NCI-H446 (cell line): ENCODE measurements around the gene GGTA1.

Experiments used
- DNase-seq, 2 experiments: peaks; one replicate each; lab custom pipeline; 2025; lab: John Stamatoyannopoulos, UW

Gene GGTA1

DNA sequence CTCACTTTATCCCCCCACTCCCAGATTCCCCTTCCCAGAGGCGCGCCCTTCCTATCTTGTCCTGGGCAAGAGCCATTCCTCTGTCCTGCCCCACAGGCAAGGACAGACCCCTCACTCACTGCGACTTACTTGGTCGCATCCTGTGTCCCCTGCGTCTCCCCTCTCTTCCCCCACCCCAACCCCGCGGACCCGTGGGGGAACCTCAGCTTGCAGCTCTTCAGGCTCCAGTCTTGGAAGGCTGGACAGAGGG is 542 bp downstream of the GGTA1 start:
- no peak for DNase-seq

DNA sequence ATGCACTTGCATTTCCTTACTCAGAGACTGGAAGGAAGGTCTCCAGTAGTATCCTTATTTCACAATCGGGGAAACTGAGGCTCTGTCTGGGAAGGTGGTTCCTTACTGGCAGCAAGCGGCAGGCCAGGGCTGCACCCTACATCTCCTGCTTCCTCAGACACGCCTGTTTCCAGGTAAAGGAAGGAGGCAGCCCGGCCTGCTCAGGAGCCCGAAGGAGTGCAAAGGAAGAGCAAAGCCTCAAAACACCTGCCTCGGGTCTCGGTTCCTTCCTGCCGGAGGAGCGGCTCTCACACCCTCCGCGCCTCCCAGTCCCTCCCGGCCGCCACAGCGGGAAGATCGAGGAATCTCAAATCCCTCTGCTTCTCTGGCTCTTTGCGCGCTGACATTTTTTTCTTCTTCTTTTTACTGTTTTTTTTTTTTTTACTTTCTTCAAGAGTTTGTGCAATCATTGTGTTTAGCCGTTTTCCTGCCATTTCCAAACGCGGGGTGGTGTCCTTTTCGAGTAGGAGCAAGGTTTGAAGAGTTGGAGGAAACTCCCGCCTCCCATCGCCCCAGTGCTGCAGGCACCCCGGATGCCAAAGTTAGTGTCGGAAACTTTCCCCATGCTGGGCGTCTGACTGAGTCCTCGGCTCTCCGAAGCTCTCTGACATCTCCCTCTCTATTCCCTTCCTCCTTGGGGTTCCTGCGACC is 1.0 kb downstream of the GGTA1 start:
- no peak for DNase-seq

DNA sequence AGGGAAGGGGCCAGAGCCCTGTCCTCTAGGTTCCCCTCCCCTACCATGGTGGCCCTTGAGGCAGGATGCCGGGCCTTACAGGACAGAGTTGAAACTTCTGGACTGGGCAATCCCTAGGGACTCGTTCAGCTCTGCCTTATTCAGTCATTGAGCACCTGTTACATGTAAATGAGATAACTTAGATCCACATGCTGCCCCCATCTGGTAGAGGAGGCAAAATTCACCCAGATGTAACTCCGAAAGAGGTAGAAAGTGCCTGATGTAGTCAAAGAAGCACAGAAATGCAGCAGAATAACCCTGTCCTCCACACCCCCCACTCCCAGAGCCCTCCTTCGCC is 1.5 kb downstream of the GGTA1 start:
- DNase-seq = peak; percentile 15 to 77

DNA sequence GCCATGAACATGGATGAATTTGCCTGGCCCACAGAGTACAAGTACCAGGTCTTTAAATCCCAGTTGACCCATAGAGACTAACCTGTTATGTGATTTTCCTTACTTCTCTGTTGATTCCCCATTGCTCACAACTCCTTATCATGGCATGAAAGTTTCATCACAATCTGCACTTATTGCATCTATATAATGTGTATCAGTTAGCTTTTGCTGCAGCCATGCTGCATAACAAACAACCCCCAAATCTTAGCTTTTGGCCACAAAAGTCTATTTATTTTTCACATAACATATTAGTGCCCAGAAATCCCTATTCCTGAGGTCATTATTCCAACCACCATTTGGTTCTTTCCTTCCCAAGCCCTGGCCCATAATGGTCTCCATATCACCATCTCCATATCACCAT is 3.7 kb downstream of the GGTA1 start:
- DNase-seq = no peak

DNA sequence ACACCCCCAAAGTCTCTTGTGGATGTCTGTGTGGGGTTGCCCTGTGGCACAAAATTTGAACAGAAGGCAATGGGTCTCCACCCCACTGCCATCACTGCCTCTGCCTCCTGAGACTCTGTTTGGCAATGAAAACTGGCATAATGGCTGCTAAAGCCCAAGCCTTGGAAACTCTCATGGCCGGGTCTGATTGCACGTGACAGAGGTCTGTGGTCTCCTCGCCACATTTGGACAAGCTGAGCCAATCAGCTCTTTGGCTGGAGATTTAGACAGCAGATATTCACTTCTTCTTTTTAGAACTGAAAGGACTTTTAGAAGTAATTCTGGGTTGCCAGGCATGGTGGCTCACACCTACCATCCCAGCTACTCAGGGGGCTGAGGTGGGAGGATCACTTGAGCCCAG is 5.5 kb downstream of the GGTA1 start:
- no peak for DNase-seq

DNA sequence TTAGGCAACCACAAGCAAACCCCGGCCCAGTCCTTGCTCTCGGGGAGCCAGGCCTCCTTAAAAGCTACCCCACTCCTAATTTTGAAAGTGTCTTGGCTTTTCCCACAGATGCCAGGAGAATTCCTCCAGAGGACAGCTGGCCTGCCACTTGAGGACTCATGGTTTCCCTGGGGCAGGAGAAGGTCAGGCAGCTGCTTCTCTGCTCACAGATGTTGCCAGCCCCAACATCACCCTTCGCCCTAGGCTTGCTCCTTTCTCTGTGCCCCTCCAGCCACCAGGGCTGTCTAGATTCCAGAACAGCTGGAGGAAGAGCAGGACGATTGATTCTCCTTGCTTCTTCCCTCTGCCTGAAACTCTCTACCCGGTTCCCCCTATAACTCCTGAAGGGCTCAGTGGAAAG is 8.5 kb downstream of the GGTA1 start:
- no peak for DNase-seq

DNA sequence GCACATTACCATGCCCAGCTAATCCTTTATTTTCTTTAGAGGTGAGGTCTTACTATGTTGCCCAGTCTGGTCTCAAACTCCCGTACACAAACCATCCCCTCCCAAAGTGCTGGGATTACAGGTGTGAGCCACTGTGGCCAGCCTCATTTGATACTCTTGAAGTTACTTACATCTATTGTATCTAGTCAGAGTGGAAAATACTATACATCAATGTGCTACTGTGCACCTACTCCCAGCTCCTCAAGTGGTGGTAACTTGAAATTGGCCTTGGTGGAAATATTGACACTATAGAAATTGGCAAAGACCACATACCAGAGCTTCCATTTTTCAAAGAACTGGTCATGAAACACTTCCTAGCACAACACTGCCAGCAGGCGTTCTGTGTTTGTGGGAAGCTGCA is 10.3 kb downstream of the GGTA1 start:
- DNase-seq = no peak

DNA sequence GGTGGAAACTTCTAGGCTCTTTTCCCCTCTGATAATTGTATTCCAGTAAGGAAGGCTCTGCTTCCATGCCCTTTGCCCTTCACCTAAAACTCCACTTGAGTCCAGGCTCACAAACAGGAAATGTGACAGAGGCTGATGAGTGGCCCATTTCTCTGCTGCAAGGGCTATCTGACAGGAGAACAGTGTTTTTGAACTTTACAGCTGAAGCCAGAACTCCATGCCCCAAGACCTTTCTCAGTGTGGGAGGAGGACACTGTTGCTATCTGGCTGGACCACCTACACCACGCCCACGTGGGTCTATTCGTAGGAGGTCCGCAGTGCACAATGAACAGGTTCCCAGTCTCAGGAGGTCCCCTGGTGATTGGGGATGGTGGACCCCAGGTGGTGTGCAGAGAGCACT is 13.6 kb downstream of the GGTA1 start:
- no peak for DNase-seq

DNA sequence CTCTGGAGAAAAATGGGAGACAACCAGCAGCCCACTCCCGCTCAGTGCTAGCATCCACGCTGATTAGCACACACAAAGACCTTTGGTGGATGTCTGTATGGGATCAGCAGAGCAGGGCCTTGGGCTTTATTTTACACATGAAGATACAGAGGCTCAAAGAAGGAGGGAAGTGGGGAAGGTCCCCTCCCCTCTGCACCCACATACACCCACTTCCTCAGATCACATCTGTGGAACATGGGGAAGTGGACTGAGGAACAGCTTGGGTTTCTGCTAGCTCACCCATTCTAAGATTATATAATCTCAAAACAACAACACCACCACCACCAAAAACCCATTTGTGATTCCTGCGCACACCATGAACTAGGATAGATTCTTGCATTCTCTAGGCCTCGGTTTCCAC is 14.0 kb downstream of the GGTA1 start:
- no peak for DNase-seq

DNA sequence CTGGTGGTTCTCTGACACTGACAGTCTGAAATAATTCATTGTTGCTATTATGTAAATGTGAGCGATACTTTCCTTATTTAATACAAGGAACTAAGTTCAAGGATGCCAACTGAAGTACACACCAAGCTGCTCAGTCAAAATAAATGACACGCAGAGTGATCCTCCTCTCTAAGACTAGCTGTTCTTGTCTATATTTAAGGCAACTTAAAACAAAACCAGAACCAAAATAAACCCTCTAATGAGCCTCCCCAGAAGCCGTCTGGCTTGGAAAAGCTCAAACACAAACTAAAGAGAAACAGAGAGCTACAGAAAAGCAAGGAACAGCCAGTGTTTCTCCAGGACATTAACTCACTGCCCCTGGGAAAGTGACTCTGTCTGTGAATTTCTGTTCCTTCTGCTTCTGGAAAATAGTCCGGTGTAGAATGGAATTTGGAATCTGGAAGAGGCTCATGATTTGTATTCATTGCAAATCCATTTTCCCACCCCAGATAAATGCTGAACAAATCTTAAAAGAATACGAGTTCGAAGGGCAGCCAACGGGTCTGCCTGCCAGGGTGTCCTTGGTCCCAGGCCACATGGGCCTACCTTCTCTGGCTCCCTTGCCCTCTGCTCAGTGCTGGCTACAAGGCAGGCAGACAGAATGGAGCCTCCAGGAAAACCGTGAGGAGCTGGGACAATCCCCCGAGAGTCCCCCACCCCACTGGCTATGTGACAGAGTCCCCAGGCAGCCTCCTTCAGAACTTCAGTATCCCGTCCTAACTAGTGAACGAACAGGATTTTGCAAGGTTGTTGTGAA is 14.8 kb downstream of the GGTA1 start:
- DNase-seq = no peak

DNA sequence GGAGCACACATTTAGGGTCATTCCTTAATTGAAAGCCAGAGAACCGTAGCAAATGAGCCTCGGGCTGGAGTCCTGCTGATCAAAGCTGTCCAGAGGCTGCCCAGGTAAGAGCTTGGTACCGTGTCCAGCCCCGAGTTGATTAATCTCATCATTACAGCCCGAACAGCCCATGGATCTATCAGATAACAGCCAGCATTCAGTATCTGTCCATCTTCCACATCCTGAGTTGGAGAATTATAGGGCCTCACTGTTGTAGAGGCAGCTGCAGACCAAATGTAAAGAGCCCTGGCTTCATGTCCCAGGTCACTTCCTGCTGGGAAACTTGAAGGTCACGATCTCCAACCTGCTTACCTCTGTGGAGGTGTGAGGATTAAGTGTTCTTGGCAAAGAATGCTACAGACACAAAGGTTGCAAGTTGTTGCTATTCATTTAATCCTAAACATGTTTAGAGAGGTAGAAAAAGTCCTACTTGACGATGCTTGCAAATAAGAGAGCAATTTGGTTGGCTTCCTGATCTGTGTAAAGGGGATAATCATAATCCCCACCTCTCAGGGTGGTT is 16.1 kb downstream of the GGTA1 start:
- DNase-seq = no peak

DNA sequence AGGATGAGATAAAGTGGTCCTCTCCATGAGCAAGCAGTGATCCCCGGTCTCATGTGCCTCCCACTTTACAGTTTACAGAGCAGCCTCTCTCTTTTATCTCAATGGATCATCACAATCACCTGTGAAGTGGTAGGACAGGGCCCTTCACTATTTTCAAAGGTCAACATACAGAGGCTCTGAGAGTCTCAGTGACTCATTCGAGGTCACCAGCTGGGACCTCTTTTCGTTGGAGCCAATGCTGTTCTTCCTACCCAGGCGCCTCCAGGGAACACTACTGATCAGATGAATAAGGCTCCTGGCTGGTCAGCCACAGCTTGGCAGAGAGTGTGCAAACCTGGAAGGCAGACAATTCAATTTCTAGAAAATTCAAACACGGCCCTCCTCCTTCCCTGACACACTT is 16.6 kb downstream of the GGTA1 start:
- DNase-seq = no peak

DNA sequence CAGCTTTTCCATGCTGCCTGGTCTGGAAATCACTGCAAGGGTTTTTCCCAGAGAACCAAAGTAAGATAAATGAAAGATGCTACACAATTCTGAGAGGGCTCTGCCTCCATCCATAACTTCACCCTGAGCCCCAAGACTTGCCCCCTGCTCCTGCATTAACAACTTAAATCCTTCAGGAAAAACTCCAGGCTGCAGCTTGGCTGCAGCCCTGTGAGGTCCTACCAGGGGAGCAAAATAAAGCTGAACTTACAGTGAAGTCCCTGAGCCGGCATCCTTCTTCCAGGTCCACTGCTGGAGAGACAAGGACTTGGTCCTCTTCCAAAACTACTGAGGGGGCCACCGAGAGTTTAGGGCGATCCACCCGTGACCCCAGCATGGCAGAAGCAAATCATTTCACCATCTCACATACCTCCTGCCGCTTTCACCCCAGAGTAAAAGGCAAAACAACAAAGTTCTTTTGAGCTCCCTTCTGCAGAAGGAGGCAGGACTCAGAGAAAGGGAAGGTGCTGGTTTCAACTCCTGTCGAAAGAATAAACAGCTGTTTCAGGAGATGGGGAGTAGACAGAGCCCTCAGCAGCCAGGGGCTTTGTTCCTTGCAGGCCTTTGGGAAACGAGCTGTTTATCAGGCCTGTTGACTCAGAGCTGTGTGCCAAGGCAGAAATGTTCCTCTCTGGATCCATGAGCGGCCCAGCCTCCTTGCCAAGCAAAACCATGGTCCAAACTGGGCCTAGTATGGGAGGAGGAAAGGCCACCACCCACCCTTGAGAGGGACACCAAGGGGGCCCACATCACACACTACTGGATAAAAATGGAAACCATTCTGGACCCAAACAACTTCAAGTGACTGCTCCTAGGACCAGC is 20.6 kb downstream of the GGTA1 start:
- DNase-seq = peak in 1 of 2 experiments; percentile 40

DNA sequence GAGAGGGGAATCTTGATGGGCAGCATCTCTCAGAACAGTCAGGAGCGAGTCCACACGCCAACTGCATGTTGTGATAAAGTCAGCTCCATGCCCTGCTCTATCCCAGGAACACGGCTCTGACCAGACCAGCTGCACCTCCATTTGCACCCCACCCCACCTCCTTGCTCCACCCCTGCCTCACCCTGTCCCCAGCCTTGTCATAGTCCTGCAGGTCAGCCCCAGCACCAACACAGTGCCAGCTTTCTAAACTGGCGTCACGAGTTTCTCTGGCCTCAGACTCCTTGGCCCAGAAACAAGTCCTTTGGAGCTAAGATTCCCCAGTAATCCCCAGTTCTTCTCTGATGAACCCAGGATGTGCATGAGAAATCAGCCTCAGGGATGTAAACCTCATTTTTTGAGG is 23.5 kb downstream of the GGTA1 start:
- no peak for DNase-seq

DNA sequence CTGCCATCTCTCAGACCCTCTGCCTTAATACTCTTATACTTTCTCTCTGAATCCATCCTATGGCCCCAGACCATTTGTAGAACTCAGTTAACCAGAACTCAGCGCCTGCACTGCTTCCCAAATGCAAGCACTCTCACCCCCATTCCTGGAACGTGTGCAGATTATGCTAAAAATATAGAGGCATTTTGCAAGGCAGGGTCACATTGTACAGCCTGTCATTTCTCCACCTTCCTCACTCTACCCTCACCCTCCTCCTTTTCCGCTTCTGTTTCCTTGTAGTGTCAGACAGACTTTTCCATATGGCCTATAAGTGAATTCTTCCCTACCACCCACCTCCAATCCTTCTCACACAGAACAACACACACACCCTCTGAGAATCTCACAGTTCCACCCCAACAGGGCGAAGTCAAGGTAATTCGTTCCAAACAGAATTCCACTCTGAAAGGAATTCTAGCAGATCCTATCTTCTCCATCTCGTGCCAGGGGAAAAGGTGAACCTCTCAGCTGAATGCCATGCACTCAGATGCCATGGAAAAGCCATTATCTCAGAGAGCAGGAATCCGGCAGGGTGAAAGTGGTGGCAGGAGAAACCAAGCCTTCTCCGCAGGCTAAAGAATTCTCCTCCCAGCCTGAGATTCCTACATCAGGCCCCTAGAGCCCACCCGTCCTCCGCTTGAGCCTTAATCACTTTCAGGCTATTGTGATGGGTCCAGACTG is 25.3 kb downstream of the GGTA1 start:
- DNase-seq = no peak

DNA sequence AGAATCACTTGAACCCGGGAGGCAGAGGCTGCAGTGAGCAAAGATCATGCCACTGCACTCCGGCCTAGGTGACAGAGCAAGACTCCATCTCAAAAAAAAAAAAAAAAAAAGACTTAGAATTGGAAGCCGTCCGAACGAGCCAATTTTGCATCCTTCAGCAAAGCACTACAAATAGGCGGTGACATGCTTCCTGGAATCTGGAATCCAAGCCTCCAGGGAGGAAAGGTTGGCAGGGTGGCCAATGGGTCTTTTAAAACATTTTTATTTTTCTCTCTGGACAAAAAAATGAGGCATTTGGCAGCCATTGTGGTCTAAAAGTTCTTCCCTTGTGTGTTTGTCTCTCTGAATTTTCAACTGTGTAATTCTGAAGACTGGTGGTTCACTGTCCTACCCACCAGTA is 26.4 kb downstream of the GGTA1 start:
- DNase-seq = no peak

DNA sequence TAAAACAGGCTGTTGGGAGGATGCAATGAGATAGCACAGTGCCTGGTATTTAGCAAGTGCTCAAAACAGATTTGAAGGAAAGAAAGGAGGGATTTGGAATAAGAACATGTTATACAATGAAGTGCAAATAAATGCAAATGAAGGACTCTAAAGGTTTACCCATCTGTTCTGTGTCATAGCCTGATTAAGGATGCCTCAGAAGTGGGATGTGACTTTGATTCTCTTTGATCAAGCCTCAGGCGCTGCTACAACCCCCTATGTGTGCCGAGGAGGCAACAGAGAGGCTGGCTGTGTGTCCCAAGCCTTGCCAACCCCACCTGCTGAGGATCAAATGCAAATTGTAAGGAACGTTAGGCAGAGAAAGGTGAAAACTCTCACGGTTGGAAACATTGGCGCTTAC is 27.2 kb downstream of the GGTA1 start:
- DNase-seq = no peak

DNA sequence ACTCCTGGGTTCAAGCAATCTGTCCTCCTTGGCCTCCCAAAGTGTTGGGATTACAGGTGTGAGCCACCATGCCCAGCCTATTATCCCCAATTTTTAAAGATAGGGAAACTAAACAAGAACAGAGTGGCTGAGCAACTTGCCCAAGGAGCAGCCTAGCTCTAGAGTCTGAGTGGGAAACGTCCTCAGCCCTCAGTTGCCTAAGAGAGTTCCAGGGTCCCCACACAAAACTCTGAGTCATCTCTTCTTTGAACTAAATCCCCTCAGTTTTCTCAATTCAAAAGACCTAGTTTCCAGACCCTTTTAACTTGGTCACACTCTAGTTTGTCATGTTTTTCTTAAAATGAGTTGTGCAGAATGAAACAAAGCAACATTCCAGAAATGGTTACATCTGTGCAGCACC is 33.5 kb downstream of the GGTA1 start:
- no peak for DNase-seq

DNA sequence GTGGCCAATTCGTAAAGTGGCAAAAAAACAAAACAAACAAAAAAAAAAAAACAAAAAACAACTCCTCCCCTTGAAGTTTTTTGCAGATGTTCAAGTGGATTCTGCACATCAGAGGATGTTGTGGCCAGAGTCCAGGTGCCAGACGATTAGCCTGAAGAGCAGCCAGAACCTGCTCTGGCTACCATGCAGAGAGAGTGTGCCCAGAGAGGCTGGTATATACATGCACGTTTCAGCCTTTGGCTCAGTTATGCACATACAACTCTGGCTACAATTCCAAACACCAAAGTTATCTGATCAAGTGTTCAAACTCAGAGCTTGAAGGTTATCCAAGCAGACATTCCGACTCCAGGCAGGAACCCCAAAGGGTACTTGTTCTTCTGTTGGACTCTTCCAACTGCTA is 34.7 kb downstream of the GGTA1 start:
- peak in 1 of 2 experiments; percentile 48 for DNase-seq

DNA sequence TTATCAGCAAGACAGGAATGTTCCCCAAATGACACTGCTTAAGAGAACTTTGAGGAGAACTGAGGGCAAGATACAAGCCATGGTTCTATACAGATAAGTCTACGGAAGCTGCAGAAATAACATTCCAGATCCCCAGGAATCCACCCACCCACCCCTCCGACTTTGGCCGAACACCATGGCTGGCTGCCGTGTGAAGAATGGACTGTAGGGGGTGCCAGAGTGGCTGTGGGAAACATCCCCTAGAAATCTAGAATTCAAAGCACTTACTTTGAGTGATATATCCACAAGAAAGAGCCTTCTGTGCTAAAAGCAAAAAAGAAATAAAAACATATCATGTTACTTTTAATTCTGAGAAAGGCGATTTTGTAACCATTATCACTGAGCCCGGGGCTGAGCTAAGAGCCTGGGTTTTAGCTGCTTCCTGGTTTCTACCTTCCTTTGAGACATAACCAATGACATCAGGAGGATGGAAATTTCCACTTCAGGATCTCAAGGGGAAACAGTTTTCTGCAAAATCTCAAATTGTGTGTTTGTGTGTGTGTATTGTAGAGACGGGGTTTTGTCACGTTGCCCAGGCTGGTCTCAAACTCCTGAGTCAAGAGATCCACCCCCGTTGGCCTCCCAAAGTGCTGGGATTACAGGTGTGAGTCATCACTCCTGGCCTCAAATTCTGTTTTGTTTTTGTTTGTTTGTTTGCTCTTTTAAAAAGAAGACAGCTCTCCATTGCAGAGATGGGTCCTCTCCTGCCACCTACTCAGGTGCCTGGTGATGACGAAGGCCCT is 36.4 kb downstream of the GGTA1 start:
- peak in 1 of 2 experiments; percentile 6 for DNase-seq

DNA sequence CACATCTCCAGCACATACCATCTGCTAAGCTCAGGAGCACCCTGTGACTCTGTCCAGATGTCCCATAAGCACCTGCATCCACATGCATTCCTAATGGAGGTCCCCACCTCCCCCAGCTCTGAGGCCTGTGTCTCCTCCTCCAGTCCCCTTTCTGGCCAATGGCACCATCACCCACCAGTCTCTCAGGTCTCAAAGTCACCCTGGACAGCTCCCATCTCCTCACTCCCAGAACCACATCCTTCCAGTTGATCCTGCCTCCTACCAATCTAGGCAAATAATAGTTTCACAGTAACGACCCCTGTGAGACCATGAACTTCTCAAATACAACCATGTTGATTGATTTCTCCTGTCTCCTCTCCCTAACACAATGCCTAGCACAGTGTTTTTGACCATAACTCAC is 40.1 kb downstream of the GGTA1 start:
- DNase-seq = no peak
